Omental fat pad (tissue), 4 donors: ENCODE measurements around the gene PNPLA6. TPM values are rescaled to one million over a fixed set of nuclear protein-coding genes. Genes with fewer than 3 reads are reported as not detected.

Experiments
- ATAC-seq: fragments of 150-250 bp; one replicate; pipeline ENCODE4 v1.9.1; 2016; ENCODE audit warnings: mild to moderate bottlenecking, moderate library complexity; ENCODE audit not compliant: low FRiP score
- DNase-seq: peaks from one replicate; pipeline ENCODE4 v3.0.0-alpha.2; 2019; ENCODE audit warnings: low spot score
- total RNA-seq, 4 donors: library from RNA; depleted of rRNA; stranded (reverse); fragments of >200 nt; gene quantifications; one replicate each; pipeline ENCODE4 v1.1.0, GENCODE V29; 2016
- TF ChIP-seq, protein P1 (sequence below), 3 donors: fragments of 450-650 bp; IDR thresholded peaks; one replicate each; pipeline ENCODE4 v1.5.1; 2016 to 2017; ENCODE audit warnings: antibody characterized with exemption in 3 of 3, mild to moderate bottlenecking in 3 of 3, moderate library complexity in 2 of 3

PNPLA6 gene
- total RNA-seq, 4 donors from 2014 or later: 50.3 to 92.4 (median 64.6) TPM

DNA sequence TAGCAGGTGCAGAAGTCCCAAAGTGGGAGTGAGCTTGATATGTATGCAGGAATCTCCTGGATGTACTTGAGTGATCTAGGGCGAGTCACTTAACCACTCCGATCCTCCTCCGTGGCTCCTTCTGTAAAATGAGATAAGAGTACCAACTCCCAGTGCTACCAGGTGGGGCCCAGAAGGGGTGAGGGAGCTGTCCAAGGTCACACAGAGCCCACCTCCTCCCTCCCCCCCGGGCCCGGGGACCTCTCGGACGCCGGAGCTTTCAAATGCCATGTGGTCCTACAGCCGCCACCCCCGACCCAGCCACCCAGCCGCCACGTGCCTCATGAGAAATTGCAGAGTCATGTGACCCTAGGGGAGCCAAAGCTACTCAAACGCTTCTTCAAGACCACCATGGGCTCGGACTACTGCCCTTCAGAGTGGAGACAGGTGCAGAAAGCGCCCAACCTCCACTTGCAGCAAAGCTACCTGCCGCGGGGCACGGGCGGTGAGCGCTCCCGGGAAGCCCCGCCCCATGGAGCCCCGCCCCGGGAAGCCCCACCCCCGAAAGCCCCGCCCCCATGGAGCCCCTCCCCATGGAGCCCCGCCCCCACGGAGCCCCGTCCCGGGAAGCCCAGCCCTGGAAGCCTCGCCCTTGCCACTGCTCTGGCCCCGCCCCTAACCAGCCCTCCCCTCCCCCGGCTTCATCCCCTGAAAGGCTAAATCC, 29.7 kb upstream of the PNPLA6 start:
- ATAC-seq (no peak), DNase-seq (no peak)
- TF ChIP-seq, protein P1, sequence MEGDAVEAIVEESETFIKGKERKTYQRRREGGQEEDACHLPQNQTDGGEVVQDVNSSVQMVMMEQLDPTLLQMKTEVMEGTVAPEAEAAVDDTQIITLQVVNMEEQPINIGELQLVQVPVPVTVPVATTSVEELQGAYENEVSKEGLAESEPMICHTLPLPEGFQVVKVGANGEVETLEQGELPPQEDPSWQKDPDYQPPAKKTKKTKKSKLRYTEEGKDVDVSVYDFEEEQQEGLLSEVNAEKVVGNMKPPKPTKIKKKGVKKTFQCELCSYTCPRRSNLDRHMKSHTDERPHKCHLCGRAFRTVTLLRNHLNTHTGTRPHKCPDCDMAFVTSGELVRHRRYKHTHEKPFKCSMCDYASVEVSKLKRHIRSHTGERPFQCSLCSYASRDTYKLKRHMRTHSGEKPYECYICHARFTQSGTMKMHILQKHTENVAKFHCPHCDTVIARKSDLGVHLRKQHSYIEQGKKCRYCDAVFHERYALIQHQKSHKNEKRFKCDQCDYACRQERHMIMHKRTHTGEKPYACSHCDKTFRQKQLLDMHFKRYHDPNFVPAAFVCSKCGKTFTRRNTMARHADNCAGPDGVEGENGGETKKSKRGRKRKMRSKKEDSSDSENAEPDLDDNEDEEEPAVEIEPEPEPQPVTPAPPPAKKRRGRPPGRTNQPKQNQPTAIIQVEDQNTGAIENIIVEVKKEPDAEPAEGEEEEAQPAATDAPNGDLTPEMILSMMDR (IDR thresholded peaks at IDR 0.05): no peak

DNA sequence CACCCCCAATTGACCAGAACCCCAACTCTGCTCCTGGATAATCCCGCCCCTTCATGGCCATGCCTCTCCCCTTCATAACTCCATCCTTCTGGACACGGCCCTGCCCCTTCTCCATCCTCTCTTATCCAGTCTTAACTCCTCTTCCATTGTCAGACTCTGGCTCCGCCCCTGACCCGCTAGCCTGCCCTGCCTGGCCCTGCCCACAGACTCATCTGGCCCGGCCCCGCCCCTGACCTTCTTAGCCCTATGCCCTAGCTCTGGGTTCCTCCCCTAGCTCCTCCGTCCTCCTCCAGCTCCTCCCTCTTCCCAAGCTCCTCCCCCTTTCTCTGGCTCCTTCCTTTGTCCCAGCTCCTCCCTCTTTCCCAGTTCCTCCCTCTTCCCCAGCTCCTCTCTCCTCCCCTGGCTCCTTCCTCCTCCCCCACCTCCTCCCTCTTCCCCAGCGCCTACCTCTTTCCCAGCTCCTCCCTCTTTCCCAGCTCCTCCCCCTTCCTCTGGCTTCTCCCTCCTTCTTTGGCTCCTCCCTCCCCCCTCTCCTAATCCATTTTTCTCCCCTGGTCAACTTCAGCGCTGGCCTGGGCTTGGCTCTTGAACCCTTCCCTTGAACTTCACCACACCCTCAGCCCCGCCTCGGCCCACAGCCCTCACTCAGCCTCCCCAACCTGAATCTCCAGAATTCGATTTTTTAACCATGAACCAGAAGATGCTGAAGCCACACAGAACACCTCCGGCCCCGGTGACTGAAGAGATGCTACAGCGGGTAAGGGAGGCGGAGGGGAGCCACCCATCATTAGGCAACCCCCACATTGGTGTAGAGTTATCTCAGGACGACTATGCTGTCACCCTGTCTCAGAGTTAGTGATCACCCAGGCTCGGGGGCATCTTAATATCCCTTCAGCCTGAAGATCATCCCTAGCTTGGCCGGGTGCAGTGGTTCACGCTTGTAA, 28.9 kb upstream of the PNPLA6 start:
- peak; percentile 79 for ATAC-seq
- no peak for DNase-seq
- TF ChIP-seq, protein P1 (IDR thresholded peaks at IDR 0.05): no peak

DNA sequence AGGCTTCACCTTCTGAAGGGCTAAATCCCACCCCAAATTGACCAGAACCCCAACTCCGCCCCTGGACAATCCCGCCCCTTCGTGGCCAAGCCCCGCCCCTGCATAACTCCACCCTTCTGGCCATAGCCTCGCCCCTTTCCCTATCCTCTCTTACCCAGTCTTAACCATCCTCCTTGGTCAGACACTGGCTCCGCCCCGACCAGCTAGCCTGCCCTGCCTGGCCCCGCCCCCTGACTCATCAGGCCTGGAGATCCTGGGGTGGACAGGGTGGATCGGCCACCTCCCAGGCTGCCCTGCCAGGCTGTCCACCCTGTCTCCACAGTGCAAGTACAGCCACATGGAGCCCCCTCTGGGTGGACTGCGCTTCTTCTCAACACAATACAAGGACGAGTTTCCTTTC, 27.6 kb upstream of the PNPLA6 start:
- peak; percentile 72 for DNase-seq
- TF ChIP-seq, protein P1 (IDR thresholded peaks at IDR 0.05): no peak
- ATAC-seq: peak; percentile 57

DNA sequence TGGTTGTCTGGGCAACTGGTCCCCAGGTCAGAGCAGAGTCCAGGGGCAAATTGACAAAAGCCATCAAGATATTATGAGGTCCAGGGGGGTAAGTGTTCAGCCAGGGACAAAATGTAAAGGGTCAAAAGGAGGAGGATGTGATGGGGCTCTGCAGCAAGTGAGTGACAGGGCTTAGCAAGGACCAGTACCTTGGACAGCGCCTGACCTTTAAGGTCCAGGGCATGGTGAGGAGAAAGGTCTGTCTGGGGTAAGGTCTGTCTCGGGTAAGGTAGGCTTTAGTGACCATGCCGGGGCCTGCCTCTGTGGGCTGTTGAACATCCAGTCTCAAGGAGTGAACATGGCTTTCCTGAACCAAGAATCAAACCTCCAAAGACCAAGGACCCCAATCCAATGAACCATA, 25.9 kb upstream of the PNPLA6 start:
- DNase-seq (no peak), ATAC-seq (no peak)
- TF ChIP-seq, protein P1 (IDR thresholded peaks at IDR 0.05): no peak

DNA sequence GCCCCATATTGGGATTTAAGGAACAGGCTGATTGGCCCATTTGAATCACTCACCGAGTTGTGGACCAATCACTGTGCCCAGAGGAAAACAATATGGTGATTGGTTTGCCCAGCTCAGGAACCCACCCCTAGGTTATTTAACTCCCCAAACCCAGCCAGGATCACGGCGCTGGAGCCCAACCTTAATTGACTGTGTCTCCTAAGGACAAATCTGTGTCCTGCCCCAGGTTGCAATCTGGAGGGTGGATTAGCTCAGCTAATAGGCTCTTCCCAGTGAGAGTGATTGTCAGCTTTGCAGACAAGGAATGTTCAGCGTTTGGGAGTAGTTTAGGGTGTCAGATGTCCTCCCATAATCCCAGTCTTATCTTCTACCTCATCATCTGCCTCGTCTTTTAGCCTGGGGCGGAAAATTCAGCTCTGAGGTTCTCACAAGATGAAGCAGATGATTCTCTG, 23.1 kb upstream of the PNPLA6 start:
- ATAC-seq (no peak), DNase-seq (no peak)
- TF ChIP-seq, protein P1 (IDR thresholded peaks at IDR 0.05): no peak

DNA sequence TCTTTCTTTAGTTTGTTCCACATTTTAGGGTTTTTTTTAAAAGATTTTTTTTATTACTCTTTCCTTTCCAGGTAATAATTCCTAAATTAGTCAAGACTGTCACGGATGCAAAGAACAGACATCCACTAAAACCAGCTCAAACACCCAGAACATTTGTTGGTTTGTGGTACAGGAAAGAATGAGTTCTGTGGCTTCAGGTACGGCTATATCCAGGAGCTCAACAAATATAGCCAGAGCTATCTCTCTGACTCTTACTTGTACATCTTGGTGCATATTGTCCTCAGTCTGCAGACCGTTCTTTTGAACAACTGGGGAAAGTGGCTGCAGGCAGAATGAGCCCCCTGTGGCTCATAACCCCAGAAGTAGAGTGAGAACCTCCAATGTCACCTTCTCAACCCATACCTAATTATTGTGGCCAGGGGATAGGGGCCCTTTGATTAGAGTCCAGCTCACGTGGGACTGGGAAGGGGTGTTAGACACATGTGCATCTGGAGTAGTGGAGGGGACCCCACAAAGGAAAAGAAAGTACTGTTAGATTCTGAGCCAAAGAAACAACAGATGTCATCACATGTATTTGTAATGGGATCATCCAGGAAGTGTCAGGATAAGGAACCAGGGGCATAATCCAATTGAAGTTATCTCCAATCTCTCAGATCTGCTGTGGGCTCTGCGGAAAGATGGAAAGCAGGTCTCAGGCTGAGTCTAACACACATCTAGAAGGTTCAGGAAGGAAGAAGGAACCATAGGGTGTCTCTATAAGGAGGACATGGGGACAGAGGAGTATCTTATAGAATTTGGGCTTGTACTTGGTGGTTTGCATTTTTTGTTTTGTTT, 21.5 kb upstream of the PNPLA6 start:
- DNase-seq (no peak), ATAC-seq (no peak)
- TF ChIP-seq, protein P1 (IDR thresholded peaks at IDR 0.05): no peak
